HepG2 (cell line): Measurements from ENCODE around the gene DAPK1. TPM values are rescaled to one million over a fixed set of nuclear protein-coding genes. Genes with fewer than 3 reads are reported as not detected.

Source experiments
- ATAC-seq: fragments of 200-7000 bp; cut with Tn5 transposase; 3 replicates; pipeline ENCODE4 v1.9.1; 2020; ENCODE audit warnings: mild to moderate bottlenecking, moderate library complexity
- BruUV-seq: library from RNA; stranded (reverse); fragments of 400-500 nt; replicated peaks from 2 replicates; lab custom pipeline; 2021; lab: Mats Ljungman, UMichigan
- CTCF ChIA-PET: fragments of 300-600 bp; formaldehyde crosslinking; extraction: SDS; loops from one replicate; lab custom pipeline; 2021; ENCODE audit warnings: low total read pairs, inconsistent platforms, low intra/inter-chr PET ratio; lab: Yijun Ruan, JAX
- POLR2A ChIA-PET: fragments of 350-600 bp; sonication (Branson Sonifier 250); formaldehyde crosslinking; loops from one replicate; lab custom pipeline; 2020; ENCODE audit warnings: antibody characterized with exemption, inconsistent platforms; lab: Yijun Ruan, JAX
- DNase-seq: peaks from one replicate; pipeline ENCODE4 v3.0.0-alpha.2; 2015; ENCODE audit warnings: low spot score
- FAIRE-seq: peaks from 3 replicates; lab custom pipeline; 2011; peaks lifted over from hg19 to GRCh38; lab: Jason Lieb, UNC
- H2AFZ ChIP-seq: one replicate; pipeline ENCODE4 v1.6.1; 2011; ENCODE audit warnings: low read length, inconsistent platforms
- H3K27ac ChIP-seq: fragments of 300-600 bp; 3 replicates; pipeline ENCODE4 v1.8.0; 2011; ENCODE audit warnings: mixed run types, mild to moderate bottlenecking, mixed read lengths, low read length, inconsistent platforms; ENCODE audit not compliant: insufficient read depth; ENCODE audit errors: extremely low read length
- H3K27me3 ChIP-seq, 2 experiments: fragments of 200-600 bp in 1 of 2; 2 replicates in 1 of 2; 3 replicates in 1 of 2; pipeline versions ENCODE4 v1.6.0 to v1.8.0; 2011; ENCODE audit warnings: low read length in 2 of 2, mild to moderate bottlenecking in 2 of 2, moderate library complexity in 2 of 2, inconsistent platforms in 1 of 2; ENCODE audit not compliant: insufficient read depth in 2 of 2, control insufficient read depth in 1 of 2
- H3K36me3 ChIP-seq, 2 experiments: fragments of 200-600 bp in 1 of 2; replicated peaks in 1 of 2; 2 replicates in 1 of 2; 3 replicates in 1 of 2; pipeline versions ENCODE4 v1.5.1 to v1.8.0; 2011; ENCODE audit warnings: low read length in 2 of 2, inconsistent platforms in 1 of 2; ENCODE audit not compliant: insufficient read depth in 2 of 2, control insufficient read depth in 1 of 2
- H3K4me1 ChIP-seq: 2 replicates; pipeline ENCODE4 v1.5.1; 2012; ENCODE audit warnings: low read length, inconsistent platforms; ENCODE audit not compliant: insufficient read depth
- H3K4me2 ChIP-seq: 2 replicates; pipeline ENCODE4 v1.6.0; 2011; ENCODE audit warnings: low read depth, low read length, inconsistent platforms
- H3K4me3 ChIP-seq, 3 experiments: fragments of 200-600 bp in 1 of 3; sonication (generic), shearing (Covaris generic) in 1 of 3; replicated peaks in 1 of 3; 2 replicates each; pipeline ENCODE4 v1.5.1; 2011 to 2016; ENCODE audit warnings: low read length in 3 of 3, inconsistent platforms in 2 of 3, low read depth in 2 of 3, mild to moderate bottlenecking in 2 of 3, control low read depth in 1 of 3, mixed read lengths in 1 of 3; ENCODE audit not compliant: insufficient read depth in 1 of 3
- H3K79me2 ChIP-seq: one replicate; pipeline ENCODE4 v1.6.1; 2011; ENCODE audit warnings: low read length, inconsistent platforms; ENCODE audit not compliant: insufficient read depth
- H3K9ac ChIP-seq: 2 replicates; pipeline ENCODE4 v1.6.0; 2011; ENCODE audit warnings: mild to moderate bottlenecking, low read depth, low read length, inconsistent platforms; ENCODE audit not compliant: insufficient read depth
- H3K9me3 ChIP-seq: 2 replicates; pipeline ENCODE4 v1.5.1; 2012; ENCODE audit warnings: mild to moderate bottlenecking, low read length
- H4K20me1 ChIP-seq: 2 replicates; pipeline ENCODE4 v1.6.0; 2011; ENCODE audit warnings: inconsistent platforms, mild to moderate bottlenecking, low read length, moderate library complexity; ENCODE audit not compliant: insufficient read depth
- AGO2 ChIP-seq: fragments of 200-400 bp; formaldehyde crosslinking; optimal IDR thresholded peaks from 2 replicates; pipeline ENCODE3; 2017; ENCODE audit warnings: mild to moderate bottlenecking, low read depth, low read length, moderate library complexity
- CREB1 ChIP-seq, 2 experiments: fragments of 450-650 bp in 1 of 2; IDR thresholded peaks; 2 replicates each; pipeline ENCODE4 v1.6.1; 2016 to 2017; ENCODE audit warnings: control low read depth in 1 of 2, mild to moderate bottlenecking in 1 of 2, missing compliant biosample characterization in 1 of 2, missing genetic modification characterization in 1 of 2
- ELK4 ChIP-seq: sonication (generic); formaldehyde crosslinking; IDR thresholded peaks from 2 replicates; pipeline ENCODE4 v1.9.0; 2021; ENCODE audit warnings: missing genetic modification reagents, borderline replicate concordance
- KMT2A ChIP-seq: sonication (generic); formaldehyde crosslinking; IDR thresholded peaks from 2 replicates; pipeline ENCODE4 v1.4.0; 2020; ENCODE audit warnings: missing genetic modification reagents
- RARA ChIP-seq: IDR thresholded peaks from 2 replicates; pipeline ENCODE4 v1.6.1; 2016; ENCODE audit warnings: missing genetic modification reagents, missing compliant biosample characterization
- RNF219 ChIP-seq: sonication (generic); formaldehyde crosslinking; IDR thresholded peaks from 2 replicates; pipeline ENCODE4 v1.5.0; 2020; ENCODE audit warnings: mild to moderate bottlenecking, missing genetic modification reagents
- TFAP4 ChIP-seq: sonication (generic); IDR thresholded peaks from 2 replicates; pipeline ENCODE4 v1.6.1; 2016; ENCODE audit warnings: low read depth, borderline replicate concordance
- TIGD3 ChIP-seq: sonication (generic); formaldehyde crosslinking; IDR thresholded peaks from 2 replicates; pipeline ENCODE4 v1.5.1; 2020; ENCODE audit warnings: mild to moderate bottlenecking, missing genetic modification reagents, borderline replicate concordance
- YY1 ChIP-seq: IDR thresholded peaks from 2 replicates; pipeline ENCODE4 v1.6.1; 2011; ENCODE audit warnings: low read length, low read depth, moderate library complexity, mild to moderate bottlenecking; ENCODE audit not compliant: insufficient read depth, insufficient replicate concordance
- ZFP37 ChIP-seq: sonication (generic); formaldehyde crosslinking; IDR thresholded peaks from 2 replicates; pipeline ENCODE4 v1.4.0; 2020; ENCODE audit warnings: missing genetic modification reagents, borderline replicate concordance
- ZNF160 ChIP-seq: sonication (generic); formaldehyde crosslinking; IDR thresholded peaks from 2 replicates; pipeline ENCODE4 v1.8.0; 2022; ENCODE audit warnings: mild to moderate bottlenecking, inconsistent platforms, missing genetic modification reagents
- ZNF256 ChIP-seq: sonication (generic); formaldehyde crosslinking; conservative IDR thresholded peaks from 2 replicates; pipeline ENCODE4 v1.4.0; 2020; ENCODE audit warnings: missing genetic modification reagents
- ZNF335 ChIP-seq: sonication (generic); formaldehyde crosslinking; IDR thresholded peaks from 2 replicates; pipeline ENCODE4 v1.4.0; 2020; ENCODE audit warnings: missing genetic modification reagents
- ZNF460 ChIP-seq: sonication (generic); formaldehyde crosslinking; IDR thresholded peaks from 2 replicates; pipeline ENCODE4 v1.5.1; 2020; ENCODE audit warnings: missing genetic modification reagents, mild to moderate bottlenecking, borderline replicate concordance
- WGBS: methylation state at CpG from one replicate; pipeline ENCODE4 v1.1.6; 2017; ENCODE audit warnings: low lambda C conversion rate; 5-methylcytosine and 5-hydroxymethylcytosine counted together
- in situ Hi-C: cut with HindIII; loops from 2 replicates; pipeline ENCODE4 v1.10.0; 2017; ENCODE audit warnings: low pct_unique_long_range_greater_than_20kb; ENCODE audit not compliant: extremely low pct_ligation_motif_present
- intact Hi-C: fragments of 100-400 bp; cut with micrococcal nuclease; formaldehyde crosslinking; loops from one replicate; pipeline ENCODE4 v1.10.0; 2022; ENCODE audit not compliant: unreplicated experiment
- polyA plus RNA-seq, 8 experiments: library from polyadenylated mRNA; depleted of rRNA in 3 of 8; stranded (reverse) in 7 of 8; unstranded in 1 of 8; fragments of >200 nt; fragmentation: Illumina TruSeq in 4 of 8; extraction: Trizol in 4 of 8; gene quantifications; 2 replicates each; pipeline versions ENCODE4 v1.2.1 to v1.2.3, GENCODE V29; 2011 to 2016; ENCODE audit warnings: low read depth in 4 of 8, missing spikeins in 1 of 8, mixed read lengths in 1 of 8; ENCODE audit not compliant: insufficient read depth in 1 of 8
- total RNA-seq, 5 experiments: library from RNA; depleted of rRNA; stranded (reverse); fragments of >200 nt; fragmentation: Illumina TruSeq; extraction: Trizol; gene quantifications; 2 replicates each; pipeline ENCODE4 v1.2.3, GENCODE V29; 2016; ENCODE audit warnings: low read depth in 1 of 5

DAPK1 gene
- total and polyA plus RNA-seq, 2 of the 13 experiments (the other 11 are each of a cell fraction or from before 2014, with no cell fraction given): 35.7 to 35.9 TPM

- no TSS peak for BruUV-seq
- WGBS: 23% methylated on average over 2 of the region's 2 CpGs
- in situ Hi-C loops (no loop called here), intact Hi-C loops (no loop called here)
- H3K27me3 ChIP-seq: no peaks in the 10 kb centered on the region
- peaks cover 6% of the 10 kb centered on the region; the same call in 1 of the 2 replicates for H3K9me3 ChIP-seq
- no peaks in the 10 kb centered on the region for H3K79me2 ChIP-seq
- H3K36me3 ChIP-seq: no peaks in the 10 kb centered on the region
- ATAC-seq: no peak
- peaks cover 5% of the 10 kb centered on the region; the same call in 1 of the 2 replicates for H3K4me1 ChIP-seq
- H3K4me2 ChIP-seq: no peak overlapping the region
- H3K9ac ChIP-seq: no peak overlapping the region
- DNase-seq: no peak
- FAIRE-seq: no peak
- H3K4me3 ChIP-seq: no peak overlapping the region
- H4K20me1 ChIP-seq: no peaks in the 10 kb centered on the region
- CTCF ChIA-PET: no interaction called here
- POLR2A ChIA-PET: no interaction called here
- H2AFZ ChIP-seq: no peak overlapping the region
- no peak overlapping the region for H3K27ac ChIP-seq
- no peak for TF ChIP-seq YY1
- TF ChIP-seq ZFP37: no peak
- TF ChIP-seq ELK4: no peak
- no peak for TF ChIP-seq TIGD3 (CRISPR knock-in tag)
- TF ChIP-seq ZNF335 (CRISPR knock-in tag): no peak
- no peak for TF ChIP-seq ZNF256 (CRISPR knock-in tag)
- TF ChIP-seq TFAP4: no peak
- TF ChIP-seq CREB1 (IDR thresholded peaks at IDR 0.05): no peak
- TF ChIP-seq CREB1 (CRISPR knock-in tag; IDR thresholded peaks at IDR 0.05): no peak
- no peak for TF ChIP-seq AGO2
- no peak for TF ChIP-seq KMT2A (CRISPR knock-in tag)
- TF ChIP-seq RARA (CRISPR knock-in tag): no peak
- no peak for TF ChIP-seq ZNF160 (CRISPR knock-in tag)
- no peak for TF ChIP-seq RNF219 (CRISPR knock-in tag)
- TF ChIP-seq ZNF460 (CRISPR knock-in tag): no peak
These were observed 253.1 kb downstream of the DAPK1 start for GRCh38 chr9:87750726-87751125.
